GM19043 (cell line): ENCODE measurements around the gene SMPDL3B.

Source experiments
- ATAC-seq: cut with Tn5 transposase; IDR thresholded peaks from one replicate; pipeline ENCODE4 v1.9.1; 2021; ENCODE audit warnings: low read depth; ENCODE audit not compliant: unreplicated experiment

Gene SMPDL3B

DNA sequence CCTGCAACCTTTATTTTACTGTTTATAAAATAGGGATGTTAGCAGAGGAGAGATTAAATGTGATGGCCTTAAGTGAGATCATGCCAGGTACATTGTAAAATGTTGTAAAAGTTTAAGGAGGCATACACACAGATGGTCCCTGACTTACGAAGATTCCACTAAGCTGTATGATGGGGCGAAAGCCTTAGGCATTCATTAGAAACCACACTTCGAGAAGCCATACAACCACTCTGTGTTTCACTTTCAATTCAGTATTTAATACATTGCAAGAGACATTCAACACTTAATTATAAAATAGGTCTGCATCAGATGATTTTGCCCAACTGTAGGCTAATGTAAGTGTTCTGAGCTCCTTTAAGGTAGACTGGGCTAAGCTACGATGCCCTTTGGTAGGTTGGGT is 3.7 kb downstream of the SMPDL3B start:
- no peak for ATAC-seq

DNA sequence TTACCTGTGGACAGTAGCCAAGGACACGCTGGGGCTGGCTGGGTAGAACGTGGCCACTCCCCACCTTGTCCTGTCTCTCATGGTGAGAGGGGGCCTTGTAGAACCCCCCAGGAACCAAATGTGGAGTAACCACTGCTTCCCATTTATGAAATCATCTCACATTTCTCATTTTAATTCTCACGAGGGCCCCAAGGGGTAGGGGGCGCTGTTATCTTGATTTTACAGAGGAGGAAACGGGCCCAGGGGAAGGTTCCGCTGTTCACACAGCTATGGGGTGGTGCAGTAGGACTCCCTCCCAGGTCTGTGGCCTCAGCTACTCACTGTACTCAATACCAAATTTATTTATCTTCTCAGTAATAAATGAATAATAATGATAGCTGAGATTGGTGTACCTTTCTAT is 5.5 kb downstream of the SMPDL3B start:
- ATAC-seq = no peak

DNA sequence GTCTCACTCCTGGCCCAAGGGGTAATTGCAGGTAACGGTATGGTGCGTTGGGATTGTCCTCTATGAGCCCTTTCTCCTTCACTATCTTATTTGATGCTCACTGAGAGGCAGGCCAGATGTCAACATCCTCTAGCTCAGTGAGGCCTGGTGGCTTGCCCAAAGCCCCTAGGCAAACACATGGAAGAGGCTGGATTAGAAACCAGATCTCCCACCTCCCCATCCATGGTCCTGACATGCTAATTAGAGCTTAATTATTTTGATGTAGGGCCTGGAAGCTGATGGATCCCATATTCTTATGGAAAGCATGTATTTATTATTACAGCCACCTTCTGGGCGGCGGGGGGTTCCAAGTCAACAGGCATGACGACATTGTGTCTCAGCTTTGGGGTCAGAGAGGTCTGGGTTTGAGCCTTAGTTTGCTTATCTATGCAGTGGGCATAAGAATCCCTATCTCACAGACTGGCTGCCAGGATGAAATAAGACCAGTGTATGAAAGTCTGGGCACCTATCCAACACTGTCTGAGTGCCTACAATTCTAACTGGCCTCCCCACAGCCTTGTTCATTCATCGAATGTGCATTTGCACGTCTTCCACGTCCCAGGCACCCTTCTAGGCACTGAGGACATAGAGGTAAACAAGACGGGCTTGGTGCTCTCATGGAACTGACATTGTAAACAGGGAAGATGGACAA is 6.2 kb downstream of the SMPDL3B start:
- ATAC-seq = no peak

DNA sequence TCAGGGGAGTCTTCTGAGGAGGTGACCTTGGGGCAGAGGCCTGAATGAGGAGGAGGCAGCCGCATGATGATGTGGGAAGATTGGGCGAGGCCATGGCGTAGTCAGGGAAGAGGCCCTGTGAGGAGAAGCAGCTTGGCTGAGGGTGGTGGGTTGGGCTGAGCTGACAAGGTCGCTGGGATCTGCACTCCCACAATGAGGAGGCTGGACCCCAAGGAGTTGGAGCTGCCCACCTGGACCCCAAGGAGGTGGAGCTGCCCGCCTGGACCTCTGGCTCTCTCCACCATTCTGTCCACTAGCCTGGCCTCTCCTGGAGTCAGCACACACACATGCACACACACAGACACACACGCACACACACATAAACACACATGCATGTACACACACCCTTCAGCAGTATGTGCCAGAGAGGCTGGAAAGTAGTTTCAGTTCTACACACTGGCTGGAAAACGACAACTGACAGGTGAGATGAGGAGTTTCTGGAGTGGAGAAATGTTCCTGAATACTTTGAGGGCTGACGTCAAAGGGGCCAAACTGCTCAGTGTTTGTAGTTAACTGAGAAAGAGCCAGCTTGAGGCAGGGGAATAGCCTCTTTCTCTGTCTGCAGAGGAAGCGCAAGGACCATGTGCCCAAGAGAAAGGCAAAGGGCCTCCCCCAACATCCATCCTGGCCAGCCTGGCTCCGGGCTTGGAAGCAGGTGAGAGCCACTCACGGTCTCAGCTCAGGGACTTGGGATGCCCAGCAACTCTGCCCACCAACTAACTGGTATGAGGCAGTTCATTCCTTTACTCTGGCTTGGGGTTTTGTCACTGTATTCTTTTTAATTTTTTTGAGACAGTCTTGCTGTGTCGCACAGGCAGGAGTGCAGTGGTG is 7.1 kb downstream of the SMPDL3B start:
- no peak for ATAC-seq

DNA sequence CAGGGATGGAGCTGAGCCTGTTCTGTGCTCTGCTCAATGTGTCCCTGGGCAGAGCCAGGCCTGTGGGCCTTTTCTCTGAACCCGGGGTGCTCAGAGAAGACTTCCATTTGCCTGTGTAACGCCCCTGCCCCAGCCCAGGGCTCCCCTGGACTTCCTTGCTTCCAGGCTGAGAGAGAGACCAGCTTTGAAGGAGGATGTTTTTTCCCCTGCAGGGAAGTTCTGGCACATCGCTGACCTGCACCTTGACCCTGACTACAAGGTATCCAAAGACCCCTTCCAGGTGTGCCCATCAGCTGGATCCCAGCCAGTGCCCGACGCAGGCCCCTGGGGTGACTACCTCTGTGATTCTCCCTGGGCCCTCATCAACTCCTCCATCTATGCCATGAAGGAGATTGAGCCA is 10.2 kb downstream of the SMPDL3B start:
- no peak for ATAC-seq

DNA sequence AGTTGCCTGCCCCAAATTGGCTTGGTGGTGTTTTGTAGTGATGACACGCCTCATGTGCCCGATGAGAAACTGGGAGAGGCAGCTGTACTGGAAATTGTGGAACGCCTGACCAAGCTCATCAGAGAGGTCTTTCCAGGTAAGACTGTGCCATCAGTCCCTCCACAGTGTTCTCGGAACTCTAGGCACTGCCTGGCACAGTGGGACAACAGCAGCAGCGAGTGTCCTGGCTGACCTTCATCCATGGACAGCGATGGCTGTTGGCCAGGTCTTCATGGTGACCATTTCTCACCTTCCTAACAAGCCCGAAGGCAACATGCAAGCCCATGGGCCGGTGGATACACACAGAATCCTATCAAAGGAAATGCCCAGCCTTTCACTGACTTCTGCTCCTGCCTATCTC is 14.2 kb downstream of the SMPDL3B start:
- no peak for ATAC-seq

DNA sequence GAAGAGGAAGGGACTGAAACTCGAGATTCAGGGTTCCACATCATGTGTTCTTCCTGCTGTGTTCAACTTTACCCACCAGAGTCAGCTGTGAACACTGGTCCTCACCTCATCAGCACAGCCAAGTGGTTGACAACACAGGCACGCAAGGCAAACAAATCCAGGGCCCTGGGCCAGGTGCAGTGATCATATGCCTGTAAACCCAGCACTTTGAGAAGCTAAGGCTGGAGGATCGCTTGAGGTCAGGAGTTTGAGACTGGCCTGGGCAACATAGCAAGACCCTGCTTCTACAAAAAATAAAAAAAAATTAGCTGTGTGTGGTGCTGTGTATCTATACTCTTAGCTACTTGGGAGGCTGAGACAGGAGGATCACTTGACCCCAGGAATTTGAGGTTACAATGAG is 16.6 kb downstream of the SMPDL3B start:
- ATAC-seq = no peak

DNA sequence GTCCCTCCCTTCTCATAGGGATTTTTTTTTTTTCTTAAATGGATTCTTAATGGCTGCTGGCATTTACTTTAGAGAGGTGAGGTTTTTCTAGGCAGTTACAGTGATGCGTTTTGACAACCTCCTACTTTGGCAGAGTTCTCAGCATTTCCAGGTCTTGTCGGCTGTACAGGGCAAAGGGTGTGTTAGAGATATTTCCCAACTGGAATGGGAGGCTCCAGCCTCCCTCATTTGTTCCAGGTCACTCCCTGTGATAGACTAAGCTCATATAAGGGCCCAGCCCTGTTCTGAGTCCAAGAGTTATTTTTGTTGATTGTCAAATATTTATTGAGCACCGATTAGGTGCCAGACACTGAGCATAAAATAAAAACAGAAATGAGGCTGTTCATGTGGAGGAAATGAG is 17.3 kb downstream of the SMPDL3B start:
- ATAC-seq = no peak

DNA sequence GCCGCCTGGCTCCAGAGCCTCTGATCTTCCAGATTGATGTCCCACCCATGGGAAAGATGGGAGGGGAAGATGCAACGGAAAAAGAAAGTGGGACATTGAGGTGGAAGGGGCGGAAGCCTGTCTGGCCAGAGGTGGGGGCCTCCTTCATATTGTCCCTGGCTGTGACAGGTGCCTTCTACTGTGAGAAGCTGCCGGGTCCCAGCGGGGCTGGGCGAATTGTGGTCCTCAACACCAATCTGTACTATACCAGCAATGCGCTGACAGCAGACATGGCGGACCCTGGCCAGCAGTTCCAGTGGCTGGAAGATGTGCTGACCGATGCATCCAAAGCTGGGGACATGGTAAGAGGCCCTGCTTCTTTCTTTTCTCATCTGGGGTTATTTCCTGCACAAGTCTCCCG is 19.4 kb downstream of the SMPDL3B start:
- no peak for ATAC-seq

DNA sequence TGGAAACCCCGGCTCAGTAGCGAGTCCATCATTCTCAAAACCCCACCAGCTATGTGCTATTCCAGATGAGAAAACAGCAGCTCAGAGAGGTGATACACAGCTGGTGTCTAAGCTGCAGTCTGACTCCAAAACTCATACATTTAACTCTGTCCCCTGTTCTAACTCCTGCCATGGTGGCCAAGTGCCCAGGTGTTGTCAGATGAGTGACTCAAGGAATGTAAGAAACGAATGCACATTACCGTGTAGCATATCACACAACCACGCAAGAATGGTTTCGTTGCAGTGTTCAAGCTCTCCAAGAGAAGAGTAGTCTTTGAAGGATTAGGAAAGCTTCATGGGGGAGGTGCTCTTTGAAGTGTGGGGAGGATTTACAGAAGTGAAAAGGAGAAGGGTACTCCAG is 20.3 kb downstream of the SMPDL3B start:
- no peak for ATAC-seq

DNA sequence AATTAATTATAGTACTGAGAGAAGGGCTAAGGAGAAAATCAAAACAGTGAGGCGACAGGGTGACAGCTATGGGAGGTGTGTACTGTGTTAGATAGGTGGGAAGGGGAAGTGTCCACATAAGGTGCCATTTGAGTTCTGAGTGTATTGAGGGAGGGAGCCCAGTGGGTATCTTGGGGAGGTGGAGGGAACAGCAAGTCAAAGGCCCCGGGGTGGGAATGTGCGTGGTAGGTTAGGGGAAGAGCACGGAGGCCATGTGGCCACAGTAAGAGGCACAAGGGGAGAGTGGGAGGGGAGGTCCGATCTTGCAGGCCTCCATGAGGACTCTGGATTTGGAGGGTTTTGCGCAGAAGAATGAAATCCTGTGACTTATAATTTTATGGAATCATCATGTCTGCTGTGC is 22.0 kb downstream of the SMPDL3B start:
- no peak for ATAC-seq

DNA sequence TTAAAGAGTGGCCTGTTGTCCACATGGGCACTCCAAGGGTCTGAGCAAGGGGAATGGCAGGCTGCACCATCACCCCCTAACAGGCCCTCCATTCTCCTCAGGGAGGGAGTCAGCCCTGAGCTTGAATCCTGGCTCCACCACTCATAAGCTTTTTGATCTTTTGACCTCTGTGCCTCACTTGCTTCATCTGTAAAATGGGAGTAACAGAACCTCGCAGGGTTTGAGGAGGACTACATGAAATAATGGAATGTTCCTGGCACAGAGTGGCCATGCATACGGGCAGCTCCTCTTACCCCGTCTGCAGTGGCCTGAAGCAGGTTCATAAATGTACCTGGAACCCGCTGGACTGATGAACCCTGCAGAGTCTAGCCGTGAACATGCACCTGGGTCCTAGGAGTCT is 22.9 kb downstream of the SMPDL3B start:
- no peak for ATAC-seq

DNA sequence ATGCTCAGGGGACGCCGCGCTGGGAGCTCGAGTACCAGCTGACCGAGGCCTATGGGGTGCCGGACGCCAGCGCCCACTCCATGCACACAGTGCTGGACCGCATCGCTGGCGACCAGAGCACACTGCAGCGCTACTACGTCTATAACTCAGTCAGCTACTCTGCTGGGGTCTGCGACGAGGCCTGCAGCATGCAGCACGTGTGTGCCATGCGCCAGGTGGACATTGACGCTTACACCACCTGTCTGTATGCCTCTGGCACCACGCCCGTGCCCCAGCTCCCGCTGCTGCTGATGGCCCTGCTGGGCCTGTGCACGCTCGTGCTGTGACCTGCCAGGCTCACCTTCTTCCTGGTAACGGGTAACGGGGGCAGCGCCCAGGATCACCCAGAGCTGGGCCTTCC is 23.7 kb downstream of the SMPDL3B start:
- ATAC-seq = no peak

DNA sequence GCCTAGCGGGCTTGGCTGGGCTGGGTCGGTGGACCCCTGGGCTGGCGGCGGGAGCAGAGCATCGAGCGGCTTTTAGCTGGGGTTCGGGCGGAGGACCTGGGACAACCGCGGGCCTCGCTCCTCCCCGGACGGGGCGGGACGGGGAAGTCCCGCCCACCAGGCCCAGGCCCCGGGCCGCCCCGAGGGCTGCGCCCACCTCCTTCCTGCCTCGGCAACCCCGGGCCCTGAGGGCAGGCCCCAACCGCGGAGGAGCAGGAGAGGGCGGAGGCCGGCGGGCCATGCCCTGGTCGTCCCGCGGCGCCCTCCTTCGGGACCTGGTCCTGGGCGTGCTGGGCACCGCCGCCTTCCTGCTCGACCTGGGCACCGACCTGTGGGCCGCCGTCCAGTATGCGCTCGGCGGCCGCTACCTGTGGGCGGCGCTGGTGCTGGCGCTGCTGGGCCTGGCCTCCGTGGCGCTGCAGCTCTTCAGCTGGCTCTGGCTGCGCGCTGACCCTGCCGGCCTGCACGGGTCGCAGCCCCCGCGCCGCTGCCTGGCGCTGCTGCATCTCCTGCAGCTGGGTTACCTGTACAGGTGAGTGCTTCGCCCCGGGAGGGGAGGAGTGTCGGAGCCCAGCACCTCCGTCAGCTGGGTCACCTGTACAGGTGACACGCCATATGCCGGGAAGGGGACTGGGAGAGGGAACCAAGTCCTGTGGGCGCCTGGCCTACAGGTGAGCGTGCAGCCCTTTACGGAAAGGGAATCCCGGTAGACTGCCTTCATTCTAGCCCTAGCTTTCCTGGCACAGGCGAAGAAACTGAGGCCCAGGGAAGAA is 25.2 kb downstream of the SMPDL3B start, which contains the start of gene XKR8:
XKR8 (plus strand) TSS at position 182 of the 812 bp plus-strand sequence; CDS start at position 279, 97 bp downstream.
- ATAC-seq = peak; percentile 82

DNA sequence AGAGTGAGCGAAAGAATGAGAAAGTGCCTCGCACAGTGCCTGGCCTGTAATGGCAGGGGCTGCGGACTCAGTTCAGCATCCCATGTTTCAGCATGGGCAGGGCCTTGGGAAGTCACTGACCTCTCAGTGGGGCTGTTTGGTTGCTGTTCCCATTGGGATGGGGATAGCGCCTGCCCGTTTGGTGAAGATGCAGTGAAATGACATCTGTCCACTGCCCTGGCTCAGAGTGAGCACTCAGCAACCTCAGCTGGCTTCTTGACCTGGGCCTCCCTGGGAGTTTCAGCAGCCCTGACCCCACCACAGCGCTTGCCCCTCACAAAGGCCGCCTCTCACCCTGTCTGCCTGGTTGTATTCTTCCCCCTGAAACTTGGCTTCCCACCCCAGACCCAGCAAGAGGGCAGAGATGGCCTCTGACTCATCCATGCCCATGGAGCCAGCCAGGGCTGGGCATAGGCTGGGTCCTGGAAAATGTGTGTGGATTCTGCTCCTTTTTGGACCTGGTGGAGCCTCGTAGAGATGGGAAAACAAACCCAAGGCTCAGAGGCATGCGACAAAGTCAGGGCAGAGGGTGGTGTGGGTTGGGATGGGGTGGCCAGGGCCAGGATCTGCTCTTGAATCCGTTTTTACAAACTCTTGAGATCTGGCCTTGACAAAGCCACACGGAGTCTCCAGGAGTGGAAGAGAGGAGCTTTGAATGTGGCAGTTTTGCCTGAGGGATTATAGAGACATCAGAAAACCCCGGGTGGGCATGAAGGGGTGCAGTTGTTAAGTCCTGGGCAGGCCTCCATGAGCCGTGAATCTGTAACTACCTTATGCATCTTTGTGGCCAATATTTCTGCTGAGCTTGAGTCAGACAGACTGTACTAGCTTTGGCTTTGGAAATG is 26.2 kb downstream of the SMPDL3B start:
- no peak for ATAC-seq

DNA sequence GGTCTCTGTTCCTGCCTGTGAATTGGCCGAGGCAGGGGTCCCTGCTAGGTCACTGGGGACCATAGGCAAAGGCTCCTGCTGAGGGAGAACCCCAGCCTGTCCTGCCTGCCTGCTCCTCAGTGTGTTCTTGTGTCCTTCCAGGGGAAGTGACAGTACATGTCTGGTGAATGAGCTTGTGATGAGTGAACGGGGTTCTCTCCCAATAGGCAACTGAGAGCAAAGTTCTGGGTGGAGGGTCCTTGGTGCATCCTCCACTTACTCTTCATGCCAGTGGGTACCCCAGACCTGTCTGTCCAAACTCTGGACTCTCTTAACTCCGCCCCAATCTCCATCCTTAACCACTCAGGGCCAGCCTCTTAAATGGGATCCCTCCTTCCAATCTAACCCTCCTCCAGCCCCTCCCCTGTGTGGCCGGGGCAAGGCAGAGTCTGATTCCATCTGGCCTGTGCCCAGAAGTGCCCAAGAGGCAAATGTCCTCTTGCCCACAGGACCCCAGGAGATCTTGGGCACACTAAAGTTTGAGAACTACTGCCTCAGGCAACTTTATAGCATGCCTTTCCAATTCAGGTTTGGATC is 26.9 kb downstream of the SMPDL3B start:
- ATAC-seq = no peak

DNA sequence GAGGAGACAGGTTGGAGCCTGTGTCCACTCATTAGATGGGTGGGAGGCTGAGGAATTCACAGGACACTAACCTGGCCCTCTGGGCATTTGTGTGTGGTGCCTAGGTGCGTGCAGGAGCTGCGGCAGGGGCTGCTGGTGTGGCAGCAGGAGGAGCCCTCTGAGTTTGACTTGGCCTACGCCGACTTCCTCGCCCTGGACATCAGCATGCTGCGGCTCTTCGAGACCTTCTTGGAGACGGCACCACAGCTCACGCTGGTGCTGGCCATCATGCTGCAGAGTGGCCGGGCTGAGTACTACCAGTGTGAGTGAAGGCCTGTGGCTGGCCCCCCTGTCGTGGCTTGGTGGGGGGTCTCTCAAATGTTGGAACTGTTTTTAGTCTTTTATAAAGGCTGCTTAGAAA is 28.6 kb downstream of the SMPDL3B start:
- no peak for ATAC-seq

DNA sequence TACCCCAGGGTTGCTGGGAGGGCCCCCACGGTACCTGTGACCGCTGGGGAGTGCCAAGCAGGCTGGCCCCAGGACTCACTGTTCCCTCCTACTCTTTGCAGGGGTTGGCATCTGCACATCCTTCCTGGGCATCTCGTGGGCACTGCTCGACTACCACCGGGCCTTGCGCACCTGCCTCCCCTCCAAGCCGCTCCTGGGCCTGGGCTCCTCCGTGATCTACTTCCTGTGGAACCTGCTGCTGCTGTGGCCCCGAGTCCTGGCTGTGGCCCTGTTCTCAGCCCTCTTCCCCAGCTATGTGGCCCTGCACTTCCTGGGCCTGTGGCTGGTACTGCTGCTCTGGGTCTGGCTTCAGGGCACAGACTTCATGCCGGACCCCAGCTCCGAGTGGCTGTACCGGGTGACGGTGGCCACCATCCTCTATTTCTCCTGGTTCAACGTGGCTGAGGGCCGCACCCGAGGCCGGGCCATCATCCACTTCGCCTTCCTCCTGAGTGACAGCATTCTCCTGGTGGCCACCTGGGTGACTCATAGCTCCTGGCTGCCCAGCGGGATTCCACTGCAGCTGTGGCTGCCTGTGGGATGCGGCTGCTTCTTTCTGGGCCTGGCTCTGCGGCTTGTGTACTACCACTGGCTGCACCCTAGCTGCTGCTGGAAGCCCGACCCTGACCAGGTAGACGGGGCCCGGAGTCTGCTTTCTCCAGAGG is 31.8 kb downstream of the SMPDL3B start:
- no peak for ATAC-seq
